Sigmoid colon (tissue), 7 donors: Measurements from ENCODE around the gene PKN2. TPM values are rescaled to one million over a fixed set of nuclear protein-coding genes. Genes with fewer than 3 reads are reported as not detected.

Experiments
- DNase-seq: peaks from one replicate; pipeline ENCODE4 v3.0.0-alpha.2; 2019
- H3K27ac ChIP-seq, 4 donors: fragments of 200-600 bp; sonication (generic); one replicate each; pipeline ENCODE4 v1.5.1; 2016 to 2019; ENCODE audit warnings: mild to moderate bottlenecking in 1 of 4
- H3K27me3 ChIP-seq, 3 donors: fragments of 200-600 bp; sonication (generic); one replicate each; pipeline ENCODE4 v1.5.1; 2019; ENCODE audit warnings: mild to moderate bottlenecking in 1 of 3
- H3K36me3 ChIP-seq, 4 donors: fragments of 200-600 bp; sonication (generic); one replicate each; pipeline ENCODE4 v1.5.1; 2016 to 2019
- H3K4me1 ChIP-seq, 4 donors: fragments of 200-600 bp; sonication (generic); one replicate each; pipeline ENCODE4 v1.5.1; 2017 to 2019
- H3K4me3 ChIP-seq, 4 donors: fragments of 200-600 bp; sonication (generic); one replicate each; pipeline ENCODE4 v1.5.1; 2017 to 2019; ENCODE audit warnings: mild to moderate bottlenecking in 2 of 4, moderate library complexity in 1 of 4
- H3K9me3 ChIP-seq, 4 donors: fragments of 200-600 bp in 3 of 4; sonication (generic) in 3 of 4; one replicate each; pipeline versions ENCODE4 v1.5.1 to v1.6.1; 2013 to 2019
- EP300 ChIP-seq, 4 donors: sonication (generic); formaldehyde crosslinking; IDR thresholded peaks; one replicate each; pipeline ENCODE4 v1.6.1; 2017; ENCODE audit warnings: antibody characterized with exemption in 4 of 4
- POLR2A ChIP-seq, 2 donors: fragments of 450-650 bp; IDR thresholded peaks; one replicate each; pipeline ENCODE4 v1.6.1; 2016; ENCODE audit warnings: antibody characterized with exemption in 2 of 2, mild to moderate bottlenecking in 2 of 2, moderate library complexity in 2 of 2
- POLR2AphosphoS5 ChIP-seq, 4 donors: sonication (generic); formaldehyde crosslinking; IDR thresholded peaks; one replicate each; pipeline ENCODE4 v1.6.1; 2017; ENCODE audit warnings: antibody characterized with exemption in 4 of 4
- WGBS, 2 donors: extraction: QIAGEN DNeasy Blood & Tissue Kit; methylation state at CpG; one replicate each; pipeline ENCODE4 v1.1.7; 2013; 5-methylcytosine and 5-hydroxymethylcytosine counted together
- intact Hi-C: fragments of 100-400 bp; cut with DNase I; formaldehyde crosslinking; loops from one replicate; pipeline ENCODE4 v1.15.1; 2023
- polyA plus RNA-seq, 3 donors: library from polyadenylated mRNA; stranded (reverse); fragments of 200-250 nt; gene quantifications; one replicate each; pipeline ENCODE4 v1.2.3, GENCODE V29; 2013
- total RNA-seq, 4 donors: library from RNA; depleted of rRNA; stranded (reverse); fragments of >200 nt; gene quantifications; one replicate each; pipeline ENCODE4 v1.1.0, GENCODE V29; 2016
- TF ChIP-seq, protein P1 (sequence below), 4 experiments: fragments of 450-650 bp in 3 of 4; fragments of 200-600 bp in 1 of 4; IDR thresholded peaks; one replicate each; pipeline ENCODE4 v1.5.1; 2016 to 2019; ENCODE audit warnings: antibody characterized with exemption in 4 of 4, mild to moderate bottlenecking in 3 of 4, moderate library complexity in 2 of 4
- donor health status: healthy with polysubstance abuse.
- donor health status: Bipolar disorder and iron deficiency.
- donor health status: healthy.

Gene PKN2
- total and polyA plus RNA-seq, 7 donors, result 9.6 to 43.4 (median 25.5) TPM

DNA sequence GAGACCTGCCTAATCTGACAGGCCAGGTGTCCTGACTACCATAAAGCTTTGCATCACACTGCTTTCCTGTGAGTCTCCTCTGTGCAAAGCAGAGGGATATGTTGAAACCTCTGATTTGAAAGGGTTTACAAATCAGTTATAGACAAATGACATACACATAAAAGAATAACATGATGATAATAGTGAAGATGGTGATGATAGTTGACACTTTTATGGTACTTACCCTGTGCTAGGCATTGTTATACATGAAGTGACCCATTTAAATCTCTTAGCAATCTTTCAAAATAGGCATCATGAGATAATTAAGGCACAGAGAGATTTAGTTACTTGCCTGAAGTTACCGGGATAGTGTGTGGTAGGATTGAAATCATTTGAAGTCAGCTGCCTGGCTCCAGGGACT lies 34.1 kb upstream of the PKN2 start:
- WGBS, 2 donors, result 87 to 96% methylated on average over 1 of the region's 1 CpG
- TF ChIP-seq, protein P1, sequence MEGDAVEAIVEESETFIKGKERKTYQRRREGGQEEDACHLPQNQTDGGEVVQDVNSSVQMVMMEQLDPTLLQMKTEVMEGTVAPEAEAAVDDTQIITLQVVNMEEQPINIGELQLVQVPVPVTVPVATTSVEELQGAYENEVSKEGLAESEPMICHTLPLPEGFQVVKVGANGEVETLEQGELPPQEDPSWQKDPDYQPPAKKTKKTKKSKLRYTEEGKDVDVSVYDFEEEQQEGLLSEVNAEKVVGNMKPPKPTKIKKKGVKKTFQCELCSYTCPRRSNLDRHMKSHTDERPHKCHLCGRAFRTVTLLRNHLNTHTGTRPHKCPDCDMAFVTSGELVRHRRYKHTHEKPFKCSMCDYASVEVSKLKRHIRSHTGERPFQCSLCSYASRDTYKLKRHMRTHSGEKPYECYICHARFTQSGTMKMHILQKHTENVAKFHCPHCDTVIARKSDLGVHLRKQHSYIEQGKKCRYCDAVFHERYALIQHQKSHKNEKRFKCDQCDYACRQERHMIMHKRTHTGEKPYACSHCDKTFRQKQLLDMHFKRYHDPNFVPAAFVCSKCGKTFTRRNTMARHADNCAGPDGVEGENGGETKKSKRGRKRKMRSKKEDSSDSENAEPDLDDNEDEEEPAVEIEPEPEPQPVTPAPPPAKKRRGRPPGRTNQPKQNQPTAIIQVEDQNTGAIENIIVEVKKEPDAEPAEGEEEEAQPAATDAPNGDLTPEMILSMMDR (IDR thresholded peaks at IDR 0.05), result no peak
- TF ChIP-seq POLR2AphosphoS5 (IDR thresholded peaks at IDR 0.05), result no peak
- no peak for TF ChIP-seq EP300 (IDR thresholded peaks at IDR 0.05)
- DNase-seq, result no peak
- Histone ChIP-seq H3K4me1 (no peaks in the 10 kb centered on the region), H3K9me3 (no peaks in the 10 kb centered on the region), H3K27ac (no peak overlapping the region), H3K36me3 (no peaks in the 10 kb centered on the region), H3K27me3 (no peaks in the 10 kb centered on the region), H3K4me3 (no peak overlapping the region)
- intact Hi-C loops, result no loop called here

DNA sequence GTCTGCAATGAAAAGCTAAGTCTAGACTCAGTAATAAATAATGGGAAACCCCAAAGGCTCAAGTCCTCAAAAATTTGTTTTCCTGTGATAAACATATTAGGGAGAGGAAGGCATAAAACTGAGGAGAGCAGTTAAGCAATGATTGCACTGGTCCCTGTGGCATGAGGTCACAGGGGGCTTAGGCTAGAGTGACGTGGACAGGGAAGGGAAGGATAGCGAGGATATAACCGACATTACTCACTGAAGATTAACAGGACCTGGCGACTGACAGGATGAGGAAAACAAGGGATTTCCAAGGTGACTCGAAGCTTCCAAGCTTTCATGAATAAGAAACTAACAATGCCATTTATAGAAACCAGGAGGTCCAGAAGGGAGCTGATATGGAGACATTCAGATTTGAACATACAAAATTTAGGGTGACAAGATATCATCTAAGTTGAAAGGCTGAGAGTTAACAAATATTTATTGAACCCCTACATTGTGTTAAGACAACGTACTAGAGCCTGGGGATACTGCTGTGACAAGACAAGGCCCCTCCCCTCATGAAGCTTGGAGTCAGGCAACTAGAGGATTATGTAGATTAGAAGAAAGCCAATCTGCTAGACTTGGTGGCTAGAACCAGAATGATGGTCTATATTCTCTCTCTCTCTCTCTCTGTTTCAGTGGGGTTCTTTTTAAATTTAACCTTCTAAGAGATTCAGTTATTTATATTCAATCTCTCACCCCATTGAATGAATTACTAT lies 33.2 kb upstream of the PKN2 start:
- TF ChIP-seq EP300 (IDR thresholded peaks at IDR 0.05) (no peak), POLR2AphosphoS5 (IDR thresholded peaks at IDR 0.05) (no peak), POLR2A (IDR thresholded peaks at IDR 0.05) (no peak)
- TF ChIP-seq, protein P1 (IDR thresholded peaks at IDR 0.05), result no peak
- H3K27me3 ChIP-seq, result no peaks in the 10 kb centered on the region
- H3K36me3 ChIP-seq, result no peaks in the 10 kb centered on the region
- intact Hi-C loops, result no loop called here
- WGBS, 2 donors, result 86 to 88% methylated on average over 6 of the region's 6 CpGs
- no peaks in the 10 kb centered on the region for H3K4me1 ChIP-seq
- DNase-seq, result no peak
- no peak overlapping the region for H3K4me3 ChIP-seq
- no peaks in the 10 kb centered on the region for H3K9me3 ChIP-seq
- H3K27ac ChIP-seq, result no peak overlapping the region

DNA sequence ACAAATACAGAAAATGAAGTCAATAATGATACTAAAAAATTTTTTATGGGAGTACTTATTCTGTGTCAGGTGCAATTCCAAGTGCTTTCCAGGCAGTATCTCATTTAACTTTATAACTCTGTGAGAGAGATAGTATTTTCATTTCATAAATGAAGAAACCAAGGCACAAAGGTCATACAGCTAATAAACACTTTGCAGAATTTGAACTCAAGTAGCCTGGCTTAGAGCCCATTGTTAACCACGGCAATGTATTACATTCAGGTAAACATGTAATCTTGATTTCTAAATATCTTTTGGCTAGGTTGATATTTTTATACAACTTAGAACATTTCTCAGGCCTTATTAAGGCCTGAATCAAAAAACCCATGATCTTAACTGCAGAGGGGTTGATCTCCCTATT lies 28.9 kb upstream of the PKN2 start:
- H3K27ac ChIP-seq, result no peak overlapping the region
- WGBS, 2 donors, result 8 to 48% methylated on average over 1 of the region's 1 CpG
- intact Hi-C loops, result loop anchor here (5.0 kb wide), 1 partner anchor 222 kb away; no protein-coding TSS in a partner anchor

DNA sequence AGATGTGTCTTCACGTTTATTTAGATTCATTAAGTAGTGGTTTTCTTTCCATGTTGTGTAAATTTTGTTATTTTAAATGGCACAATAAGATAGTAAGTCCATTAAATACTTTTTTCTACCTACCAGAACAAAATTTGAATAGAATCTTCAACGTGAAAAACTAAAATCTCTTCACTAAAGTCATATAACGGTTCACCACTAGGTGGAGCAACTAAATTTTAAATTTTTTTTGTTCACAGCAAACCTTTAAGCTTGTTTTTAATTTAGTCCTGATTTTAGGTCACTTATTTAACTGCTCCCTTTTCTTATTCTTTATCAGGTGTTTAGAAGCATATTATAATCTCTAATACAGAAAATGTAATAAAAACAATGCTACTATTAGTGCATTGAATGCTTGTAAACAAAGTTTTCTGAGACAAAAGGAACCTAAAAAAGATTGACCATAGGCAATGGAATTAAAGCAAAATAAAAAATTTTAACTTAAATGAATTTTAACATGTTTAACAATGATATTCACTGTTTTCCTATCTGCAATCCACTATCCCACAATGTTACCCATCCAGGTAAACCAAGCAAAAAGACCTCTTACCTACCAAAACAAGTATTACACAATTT lies 28.3 kb upstream of the PKN2 start:
- intact Hi-C loops, result loop anchor here (2.0 to 5.0 kb wide), 2 partner anchors 27 to 222 kb away; no protein-coding TSS in a partner anchor
- no peak for DNase-seq
- H3K4me3 ChIP-seq, result no peak overlapping the region
- H3K9me3 ChIP-seq, result no peaks in the 10 kb centered on the region
- no peaks in the 10 kb centered on the region for H3K4me1 ChIP-seq
- no peaks in the 10 kb centered on the region for H3K27me3 ChIP-seq
- TF ChIP-seq POLR2AphosphoS5 (IDR thresholded peaks at IDR 0.05) (no peak), EP300 (IDR thresholded peaks at IDR 0.05) (no peak), POLR2A (IDR thresholded peaks at IDR 0.05) (no peak)
- TF ChIP-seq, protein P1 (IDR thresholded peaks at IDR 0.05), result peak; percentile 18 to 53 (median 42)
- H3K27ac ChIP-seq, result no peak overlapping the region
- WGBS, 2 donors, result 8 to 17% methylated on average over 3 of the region's 3 CpGs
- H3K36me3 ChIP-seq, result no peaks in the 10 kb centered on the region

More for the DNA sequence above, 28.9 kb upstream of the PKN2 start:
- Histone ChIP-seq H3K36me3 (no peaks in the 10 kb centered on the region), H3K4me3 (no peak overlapping the region), H3K27me3 (no peaks in the 10 kb centered on the region), H3K9me3 (no peaks in the 10 kb centered on the region), H3K4me1 (no peaks in the 10 kb centered on the region)
- TF ChIP-seq EP300 (IDR thresholded peaks at IDR 0.05) (no peak), POLR2AphosphoS5 (IDR thresholded peaks at IDR 0.05) (no peak), POLR2A (IDR thresholded peaks at IDR 0.05) (no peak)
- TF ChIP-seq, protein P1 (IDR thresholded peaks at IDR 0.05), result no peak
- DNase-seq, result no peak
